H1 (cell line): ENCODE measurements around the gene AKT1. TPM values are rescaled to one million over a fixed set of nuclear protein-coding genes. Genes with fewer than 3 reads are reported as not detected.

Source experiments
- CTCF ChIA-PET: fragments of 300-600 bp; sonication (Branson Sonifier 250); formaldehyde crosslinking; loops from one replicate; lab custom pipeline; 2021; ENCODE audit not compliant: partially characterized antibody; lab: Charles Lee
- POLR2A ChIA-PET: fragments of 300-600 bp; sonication (Branson Sonifier 250); formaldehyde crosslinking; loops from one replicate; lab custom pipeline; 2021; ENCODE audit warnings: inconsistent platforms; ENCODE audit not compliant: partially characterized antibody; lab: Charles Lee
- DNase-seq, 2 experiments: peaks; one replicate each; pipeline versions ENCODE4 v3.0.0 to v3.0.0-alpha.2; 2010 to 2022; ENCODE audit warnings: low spot score in 2 of 2, low read depth in 1 of 2, mixed read lengths in 1 of 2
- FAIRE-seq: peaks from 2 replicates; lab custom pipeline; 2011; peaks lifted over from hg19 to GRCh38; lab: Jason Lieb, UNC
- H2AFZ ChIP-seq: 2 replicates; pipeline ENCODE4 v1.8.1; 2012; ENCODE audit warnings: low read length, inconsistent platforms
- H2AK5ac ChIP-seq: 2 replicates; pipeline ENCODE4 v1.6.1; 2013; ENCODE audit warnings: low read depth, low read length
- H2BK120ac ChIP-seq: replicated peaks from 2 replicates; pipeline ENCODE3; 2013; ENCODE audit warnings: low read depth, low read length, inconsistent platforms
- H2BK12ac ChIP-seq: 2 replicates; pipeline ENCODE4 v1.6.1; 2013; ENCODE audit warnings: low read depth, low read length
- H2BK15ac ChIP-seq: 2 replicates; pipeline ENCODE4 v1.6.1; 2013; ENCODE audit warnings: low read length
- H2BK20ac ChIP-seq: 2 replicates; pipeline ENCODE4 v1.6.1; 2013; ENCODE audit warnings: low read length
- H2BK5ac ChIP-seq: 2 replicates; pipeline ENCODE4 v1.6.1; 2013; ENCODE audit warnings: low read depth, low read length
- H3K14ac ChIP-seq: 2 replicates; pipeline ENCODE4 v1.6.1; 2013; ENCODE audit warnings: inconsistent platforms; ENCODE audit not compliant: insufficient read length
- H3K18ac ChIP-seq: 2 replicates; pipeline ENCODE4 v1.6.1; 2013; ENCODE audit warnings: low read length; ENCODE audit errors: extremely low read depth
- H3K23ac ChIP-seq: 2 replicates; pipeline ENCODE4 v1.6.1; 2013; ENCODE audit warnings: inconsistent platforms; ENCODE audit not compliant: insufficient read length
- H3K23me2 ChIP-seq: 2 replicates; pipeline ENCODE4 v1.6.1; 2013; ENCODE audit warnings: low read depth, low read length
- H3K27ac ChIP-seq: 2 replicates; pipeline ENCODE4 v1.6.1; 2011; ENCODE audit warnings: low read depth, low read length, inconsistent platforms
- H3K27me3 ChIP-seq, 4 experiments: replicated peaks in 1 of 4; 1 replicate in 1 of 4; 2 replicates in 3 of 4; pipeline versions ENCODE4 v1.6.1 to v1.8.1; 2011 to 2013; ENCODE audit warnings: low read length in 3 of 4, mild to moderate bottlenecking in 3 of 4, inconsistent platforms in 2 of 4, mixed read lengths in 2 of 4, moderate library complexity in 1 of 4; ENCODE audit not compliant: control insufficient read depth in 3 of 4, insufficient read depth in 3 of 4; ENCODE audit errors: extremely low read depth in 1 of 4
- H3K36me3 ChIP-seq, 4 experiments: 2 replicates each; pipeline versions ENCODE4 v1.6.1 to v1.8.1; 2011 to 2013; ENCODE audit warnings: mild to moderate bottlenecking in 4 of 4, low read length in 3 of 4, moderate library complexity in 2 of 4, control low read depth in 1 of 4, inconsistent platforms in 1 of 4; ENCODE audit not compliant: insufficient read depth in 4 of 4, control insufficient read depth in 2 of 4
- H3K4ac ChIP-seq: replicated peaks from 2 replicates; pipeline ENCODE3; 2013; ENCODE audit warnings: low read length, low read depth, mixed read lengths, inconsistent platforms; ENCODE audit not compliant: insufficient read length
- H3K4me1 ChIP-seq, 4 experiments: replicated peaks in 1 of 4; 1 replicate in 1 of 4; 2 replicates in 3 of 4; pipeline versions ENCODE4 v1.6.1 to v1.8.1; 2011 to 2013; ENCODE audit warnings: low read length in 3 of 4, inconsistent platforms in 2 of 4, mixed read lengths in 1 of 4; ENCODE audit not compliant: insufficient read depth in 4 of 4, control insufficient read depth in 3 of 4
- H3K4me2 ChIP-seq, 2 experiments: 2 replicates each; pipeline versions ENCODE4 v1.6.1 to v1.8.1; 2011 to 2013; ENCODE audit warnings: low read depth in 2 of 2, low read length in 2 of 2, control low read depth in 1 of 2, inconsistent platforms in 1 of 2, mild to moderate bottlenecking in 1 of 2; ENCODE audit not compliant: insufficient read depth in 1 of 2
- H3K4me3 ChIP-seq, 4 experiments: fragments of 200-600, 300-600 bp in 1 of 4; sonication (generic), shearing (Covaris generic), sonication (Bioruptor Twin) in 1 of 4; 2 replicates each; pipeline versions ENCODE4 v1.5.1 to v1.8.1; 2011 to 2016; ENCODE audit warnings: low read length in 4 of 4, low read depth in 3 of 4, control low read depth in 2 of 4, inconsistent platforms in 2 of 4, mild to moderate bottlenecking in 2 of 4, mixed read lengths in 1 of 4, moderate library complexity in 1 of 4; ENCODE audit not compliant: insufficient read depth in 2 of 4; ENCODE audit errors: extremely low read depth in 1 of 4
- H3K56ac ChIP-seq: replicated peaks from 2 replicates; pipeline ENCODE3; 2013; ENCODE audit warnings: low read depth, mild to moderate bottlenecking, mixed read lengths, low read length, inconsistent platforms; ENCODE audit not compliant: insufficient read length
- H3K79me1 ChIP-seq: 2 replicates; pipeline ENCODE4 v1.6.1; 2013; ENCODE audit warnings: low read depth, low read length, control low read depth
- H3K79me2 ChIP-seq, 2 experiments: 2 replicates each; pipeline versions ENCODE4 v1.6.1 to v1.8.1; 2012 to 2013; ENCODE audit warnings: low read length in 2 of 2, mild to moderate bottlenecking in 2 of 2, inconsistent platforms in 1 of 2; ENCODE audit not compliant: insufficient read depth in 2 of 2, control insufficient read depth in 1 of 2
- H3K9ac ChIP-seq, 4 experiments: replicated peaks in 1 of 4; 1 replicate in 1 of 4; 2 replicates in 3 of 4; pipeline versions ENCODE4 v1.6.1 to v1.8.1; 2011 to 2013; ENCODE audit warnings: low read depth in 3 of 4, low read length in 3 of 4, control low read depth in 2 of 4, mild to moderate bottlenecking in 2 of 4, moderate library complexity in 2 of 4, inconsistent platforms in 1 of 4; ENCODE audit errors: extremely low read depth in 1 of 4
- H3K9me3 ChIP-seq, 2 experiments: 2 replicates each; pipeline versions ENCODE4 v1.6.1 to v1.8.1; 2012 to 2013; ENCODE audit warnings: mild to moderate bottlenecking in 2 of 2, moderate library complexity in 2 of 2, control low read depth in 1 of 2, inconsistent platforms in 1 of 2, low read depth in 1 of 2, low read length in 1 of 2, mixed read lengths in 1 of 2; ENCODE audit not compliant: insufficient read depth in 2 of 2
- H4K20me1 ChIP-seq, 2 experiments: replicated peaks in 1 of 2; 2 replicates each; pipeline versions ENCODE3 to v1.8.1; 2011 to 2013; ENCODE audit warnings: inconsistent platforms in 2 of 2, low read length in 2 of 2, mild to moderate bottlenecking in 1 of 2; ENCODE audit not compliant: insufficient read depth in 2 of 2, control insufficient read depth in 1 of 2
- H4K5ac ChIP-seq: 2 replicates; pipeline ENCODE4 v1.6.1; 2013; ENCODE audit warnings: low read length, low read depth, mixed read lengths, inconsistent platforms; ENCODE audit not compliant: insufficient read length
- H4K8ac ChIP-seq: 2 replicates; pipeline ENCODE4 v1.8.0; 2013; ENCODE audit warnings: mild to moderate bottlenecking, moderate library complexity, low read length, inconsistent platforms; ENCODE audit not compliant: insufficient read depth; ENCODE audit errors: extremely low read depth
- H4K91ac ChIP-seq: replicated peaks from 2 replicates; pipeline ENCODE3; 2013; ENCODE audit warnings: low read length, mixed read lengths, inconsistent platforms; ENCODE audit not compliant: insufficient read length
- CHD1 ChIP-seq: IDR thresholded peaks from 2 replicates; pipeline ENCODE4 v1.6.1; 2012; ENCODE audit warnings: low read depth, low read length, improper control_type of control experiment
- EGR1 ChIP-seq: IDR thresholded peaks from 2 replicates; pipeline ENCODE4 v1.6.1; 2011; ENCODE audit warnings: low read depth, low read length, borderline replicate concordance
- HDAC2 ChIP-seq, 2 experiments: fragments of 300-600 bp in 1 of 2; sonication (generic) in 1 of 2; IDR thresholded peaks; 2 replicates each; pipeline ENCODE4 v1.6.1; 2011 to 2012; ENCODE audit warnings: low read depth in 2 of 2, low read length in 2 of 2, mild to moderate bottlenecking in 2 of 2, moderate library complexity in 2 of 2, borderline replicate concordance in 1 of 2, inconsistent platforms in 1 of 2
- MAFK ChIP-seq: IDR thresholded peaks from 2 replicates; pipeline ENCODE4 v1.6.1; 2012; ENCODE audit warnings: low read depth, mild to moderate bottlenecking, improper control_type of control experiment, low read length
- RXRA ChIP-seq: IDR thresholded peaks from 2 replicates; pipeline ENCODE4 v1.6.1; 2011; ENCODE audit warnings: low read depth, mild to moderate bottlenecking, low read length, moderate library complexity; ENCODE audit not compliant: insufficient read depth
- TAF7 ChIP-seq: optimal IDR thresholded peaks from 2 replicates; pipeline ENCODE3; 2011; ENCODE audit warnings: low read depth, mild to moderate bottlenecking, inconsistent platforms, low read length, moderate library complexity, borderline replicate concordance
- WGBS, 2 experiments: shearing (Covaris generic) in 1 of 2; methylation state at CpG; one replicate each; pipeline versions ENCODE4 v1.1.6 to v1.1.7; 2013 to 2015; ENCODE audit warnings: low lambda C conversion rate in 2 of 2, mixed read lengths in 2 of 2, inconsistent platforms in 1 of 2, low coverage in 1 of 2, missing lambda C conversion rate in 1 of 2; ENCODE audit not compliant: insufficient replicate concordance in 2 of 2, insufficient coverage in 1 of 2, insufficient read length in 1 of 2; ENCODE audit errors: extremely low coverage in 1 of 2, missing lambda C conversion rate in 1 of 2; 5-methylcytosine and 5-hydroxymethylcytosine counted together
- polyA plus RNA-seq, 7 experiments: library from polyadenylated mRNA; depleted of rRNA in 3 of 7; stranded (reverse) in 5 of 7; unstranded in 2 of 7; fragments of >200 nt in 5 of 7; fragments of 200-250 nt in 2 of 7; gene quantifications; 1 replicate in 5 of 7; 2 replicates in 1 of 7; 4 replicates in 1 of 7; pipeline versions ENCODE4 v1.2.1 to v1.2.3, GENCODE V29; 2011 to 2013; ENCODE audit warnings: missing spikeins in 2 of 7, mixed read lengths in 2 of 7
- total RNA-seq: library from RNA; stranded (reverse); fragmentation: NEBNext Ultra II Directional; extraction: Animal tissue kit (Norgen Biotek cat#: 25700); gene quantifications from 2 replicates; pipeline ENCODE4 v1.2.1, GENCODE V29; 2021

AKT1 gene
- total and polyA plus RNA-seq, 2 of the 8 experiments (the other 6 are each of a cell fraction or from before 2014, with no cell fraction given), result 68.1 to 71.5 TPM

DNA sequence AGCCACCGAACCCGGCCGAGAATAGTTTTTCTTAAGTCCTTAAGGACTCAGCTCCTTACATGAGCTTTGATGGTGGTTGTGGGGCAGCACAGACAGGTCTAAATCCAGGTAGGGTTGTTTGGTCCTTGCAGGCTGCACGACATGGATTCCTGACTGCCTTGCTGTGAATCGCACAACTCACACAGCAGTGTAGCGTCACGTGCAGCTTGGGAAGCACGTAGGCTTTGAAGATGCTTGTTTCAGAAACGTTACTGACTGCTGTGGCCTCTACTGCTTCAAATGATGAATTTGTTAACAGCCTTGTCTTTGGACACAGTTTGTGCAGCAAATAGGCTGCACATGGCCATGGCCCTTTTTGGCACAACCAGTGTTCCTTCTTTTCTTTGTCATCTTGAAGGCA, 35.2 kb upstream of the AKT1 start:
- Histone ChIP-seq H3K79me1 (no peaks in the 10 kb centered on the region), H3K36me3 (no peaks in the 10 kb centered on the region), H4K91ac (peak overlapping the region; percentile 7), H3K4me1 (peaks cover 0 to 7% (median 5%) of the 10 kb centered on the region in 4 experiments; a peak in 4 of 7 replicates), H4K20me1 (no peaks in the 10 kb centered on the region), H3K4me3 (no peak overlapping the region), H3K4ac (no peak overlapping the region), H2BK15ac (no peak overlapping the region), H3K9ac (no peak overlapping the region), H2BK120ac (no peak overlapping the region), H2AK5ac (peak overlapping the region; percentile 83; the same call in 1 of the 2 replicates), H3K9me3 (no peaks in the 10 kb centered on the region), H3K27me3 (peaks cover 0 to 9% (median 6%) of the 10 kb centered on the region in 4 experiments; a peak in 4 of 7 replicates), H2BK20ac (no peak overlapping the region; the same call in 1 of the 2 replicates), H2BK5ac (no peak overlapping the region), H4K5ac (no peak overlapping the region), H3K18ac (no peak overlapping the region), H3K14ac (no peak overlapping the region), H3K27ac (no peak overlapping the region), H4K8ac (no peak overlapping the region; the same call in 1 of the 2 replicates), H3K4me2 (no peak overlapping the region), H3K23ac (no peak overlapping the region), H3K56ac (no peak overlapping the region), H3K79me2 (no peaks in the 10 kb centered on the region), H3K23me2 (peaks cover 10% of the 10 kb centered on the region; the same call in 1 of the 2 replicates), H2BK12ac (no peak overlapping the region), H2AFZ (no peak overlapping the region)
- FAIRE-seq (no peak), DNase-seq (no peak)
- 87% methylated on average over 9 of the region's 9 CpGs; no CpG with 5 or more reads in 1 of the 2 experiments for WGBS, 2 experiments
- POLR2A ChIA-PET, result interaction anchor here (0.8 kb wide), 1 partner anchor 13 kb away, joined by 3 read pairs; no protein-coding TSS in a partner anchor
- TF ChIP-seq RXRA (no peak), TAF7 (no peak), HDAC2 (IDR thresholded peaks at IDR 0.05; ENCODE audit: borderline replicate concordance in 1 of 2, low read depth in 2 of 2, low read length in 2 of 2) (no peak), EGR1 (no peak), CHD1 (no peak), MAFK (no peak)
- CTCF ChIA-PET, result interaction anchor here (0.9 to 1.2 kb wide), 4 partner anchors 14 to 60 kb away, joined by 3 to 8 read pairs (median 5); no protein-coding TSS in a partner anchor
